PFSK-1 (cell line): ENCODE data around the gene TMEM52B.

Experiments used
- FOXP2 ChIP-seq: optimal IDR thresholded peaks from 2 replicates; pipeline ENCODE3; 2011; ENCODE audit warnings: borderline replicate concordance, control low read depth, inconsistent platforms; ENCODE audit not compliant: insufficient read depth; ENCODE audit errors: extremely low read length, extremely low read depth
- POLR2AphosphoS5 ChIP-seq: IDR thresholded peaks from 2 replicates; pipeline ENCODE4 v1.6.1; 2012; ENCODE audit warnings: low read depth, mild to moderate bottlenecking, control low read depth, low read length, moderate library complexity
- SIN3A ChIP-seq: IDR thresholded peaks from 2 replicates; pipeline ENCODE4 v1.6.1; 2012; ENCODE audit warnings: mild to moderate bottlenecking, low read length, moderate library complexity, borderline replicate concordance; ENCODE audit not compliant: insufficient read depth
- TAF1 ChIP-seq: IDR thresholded peaks from 2 replicates; pipeline ENCODE4 v1.6.1; 2012; ENCODE audit warnings: low read length, control low read depth, borderline replicate concordance; ENCODE audit not compliant: insufficient read depth
- TF ChIP-seq, protein P1 (sequence below), 2 experiments: IDR thresholded peaks; 2 replicates each; pipeline versions ENCODE4 v1.6.1 to v1.8.0; 2011 to 2012; ENCODE audit warnings: low read depth in 2 of 2, low read length in 2 of 2, control low read depth in 1 of 2, inconsistent platforms in 1 of 2, mild to moderate bottlenecking in 1 of 2, moderate library complexity in 1 of 2; ENCODE audit not compliant: insufficient read depth in 1 of 2

TMEM52B gene

DNA sequence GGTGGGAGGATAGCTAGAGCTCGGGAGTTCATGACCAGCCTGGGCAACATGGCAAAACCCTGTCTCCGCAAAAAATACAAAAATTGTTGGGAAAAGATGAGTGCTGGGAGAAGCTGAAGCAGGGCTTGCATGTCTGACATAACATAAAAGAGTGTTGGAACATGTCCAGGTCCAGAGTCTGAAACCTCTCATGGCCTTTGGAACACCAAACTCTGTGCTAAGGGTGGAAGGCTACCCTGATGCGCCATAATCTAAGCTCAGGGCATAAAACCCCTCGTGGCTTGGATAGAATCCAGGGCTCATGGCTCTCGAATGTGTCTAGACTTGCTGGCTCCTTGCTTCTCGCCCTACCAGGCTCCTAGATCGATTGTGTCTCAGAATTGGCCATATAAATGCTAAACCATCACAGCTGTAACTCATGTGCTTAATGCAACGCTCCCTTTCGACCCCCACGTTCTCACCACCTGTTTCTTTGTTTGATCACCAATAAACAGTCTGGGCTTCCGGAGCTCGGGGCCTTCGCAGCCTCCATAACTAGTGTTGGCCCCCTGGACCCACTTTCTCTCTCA is 42.1 kb upstream of the TMEM52B start:
- TF ChIP-seq SIN3A (no peak), FOXP2 (no peak), TAF1 (no peak), POLR2AphosphoS5 (no peak)
- TF ChIP-seq, protein P1, sequence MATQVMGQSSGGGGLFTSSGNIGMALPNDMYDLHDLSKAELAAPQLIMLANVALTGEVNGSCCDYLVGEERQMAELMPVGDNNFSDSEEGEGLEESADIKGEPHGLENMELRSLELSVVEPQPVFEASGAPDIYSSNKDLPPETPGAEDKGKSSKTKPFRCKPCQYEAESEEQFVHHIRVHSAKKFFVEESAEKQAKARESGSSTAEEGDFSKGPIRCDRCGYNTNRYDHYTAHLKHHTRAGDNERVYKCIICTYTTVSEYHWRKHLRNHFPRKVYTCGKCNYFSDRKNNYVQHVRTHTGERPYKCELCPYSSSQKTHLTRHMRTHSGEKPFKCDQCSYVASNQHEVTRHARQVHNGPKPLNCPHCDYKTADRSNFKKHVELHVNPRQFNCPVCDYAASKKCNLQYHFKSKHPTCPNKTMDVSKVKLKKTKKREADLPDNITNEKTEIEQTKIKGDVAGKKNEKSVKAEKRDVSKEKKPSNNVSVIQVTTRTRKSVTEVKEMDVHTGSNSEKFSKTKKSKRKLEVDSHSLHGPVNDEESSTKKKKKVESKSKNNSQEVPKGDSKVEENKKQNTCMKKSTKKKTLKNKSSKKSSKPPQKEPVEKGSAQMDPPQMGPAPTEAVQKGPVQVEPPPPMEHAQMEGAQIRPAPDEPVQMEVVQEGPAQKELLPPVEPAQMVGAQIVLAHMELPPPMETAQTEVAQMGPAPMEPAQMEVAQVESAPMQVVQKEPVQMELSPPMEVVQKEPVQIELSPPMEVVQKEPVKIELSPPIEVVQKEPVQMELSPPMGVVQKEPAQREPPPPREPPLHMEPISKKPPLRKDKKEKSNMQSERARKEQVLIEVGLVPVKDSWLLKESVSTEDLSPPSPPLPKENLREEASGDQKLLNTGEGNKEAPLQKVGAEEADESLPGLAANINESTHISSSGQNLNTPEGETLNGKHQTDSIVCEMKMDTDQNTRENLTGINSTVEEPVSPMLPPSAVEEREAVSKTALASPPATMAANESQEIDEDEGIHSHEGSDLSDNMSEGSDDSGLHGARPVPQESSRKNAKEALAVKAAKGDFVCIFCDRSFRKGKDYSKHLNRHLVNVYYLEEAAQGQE (IDR thresholded peaks at IDR 0.05; ENCODE audit: insufficient read depth in 1 of 2, low read depth in 2 of 2, low read length in 2 of 2), result no peak

DNA sequence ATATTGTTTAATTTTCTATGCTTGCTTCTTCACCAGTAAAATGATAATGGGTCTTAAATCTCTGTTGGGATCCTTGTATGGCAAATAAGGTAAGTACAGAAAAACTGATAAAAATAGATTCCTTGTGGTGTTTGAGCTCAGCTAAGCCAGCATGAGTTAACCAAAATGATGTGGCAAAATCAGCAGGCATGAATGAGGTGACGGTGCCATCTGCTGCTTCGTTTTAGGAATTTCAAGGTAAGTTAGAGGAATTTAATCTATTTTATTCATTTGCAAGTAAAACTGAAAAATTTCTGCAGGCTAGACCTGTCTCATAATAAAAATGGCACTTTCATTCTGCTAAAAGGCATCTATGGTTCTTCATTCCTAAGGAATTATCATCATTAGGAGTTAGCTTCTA is 38.8 kb upstream of the TMEM52B start:
- no peak for TF ChIP-seq SIN3A
- TF ChIP-seq, protein P1 (IDR thresholded peaks at IDR 0.05; ENCODE audit: insufficient read depth in 1 of 2, low read depth in 2 of 2, low read length in 2 of 2), result no peak
- TF ChIP-seq POLR2AphosphoS5, result no peak
- no peak for TF ChIP-seq FOXP2

- TF ChIP-seq SIN3A, result no peak
- no peak for TF ChIP-seq FOXP2
- TF ChIP-seq TAF1, result no peak
- TF ChIP-seq, protein P1 (IDR thresholded peaks at IDR 0.05; ENCODE audit: insufficient read depth in 1 of 2, low read depth in 2 of 2, low read length in 2 of 2), result no peak
- no peak for TF ChIP-seq POLR2AphosphoS5
Observed at GRCh38 chr12:10142976-10143589, 35.7 kb upstream of the TMEM52B start.

- TF ChIP-seq TAF1, result no peak
- TF ChIP-seq FOXP2, result no peak
- TF ChIP-seq, protein P1 (IDR thresholded peaks at IDR 0.05; ENCODE audit: insufficient read depth in 1 of 2, low read depth in 2 of 2, low read length in 2 of 2), result no peak
- no peak for TF ChIP-seq SIN3A
- TF ChIP-seq POLR2AphosphoS5, result no peak
Observed at GRCh38 chr12:10147714-10148403, 31.0 kb upstream of the TMEM52B start.
